SK-N-SH (cell line): Measurements from ENCODE around the gene DHX57. TPM values are rescaled to one million over a fixed set of nuclear protein-coding genes. Genes with fewer than 3 reads are reported as not detected.

ENCODE experiments used
- CTCF ChIA-PET: fragments of 300-600, 350-600 bp; formaldehyde crosslinking; extraction: SDS; loops from one replicate; lab custom pipeline; 2021; lab: Yijun Ruan, JAX
- POLR2A ChIA-PET: fragments of 350-600 bp; sonication (Branson Sonifier 250); formaldehyde crosslinking; extraction: SDS; loops from one replicate; lab custom pipeline; 2020; ENCODE audit warnings: antibody characterized with exemption, inconsistent platforms; lab: Yijun Ruan, JAX
- DNase-seq: peaks from one replicate; pipeline ENCODE4 v3.0.0; 2012
- H2AFZ ChIP-seq: fragments of 200-600 bp; sonication (generic); 2 replicates; pipeline ENCODE4 v1.8.1; 2016; ENCODE audit warnings: antibody characterized with exemption, mild to moderate bottlenecking, low read depth
- H3F3A ChIP-seq: fragments of 200-600 bp; sonication (generic); replicated peaks from 2 replicates; pipeline ENCODE3; 2016; ENCODE audit warnings: antibody characterized with exemption, mild to moderate bottlenecking; ENCODE audit not compliant: insufficient read depth
- H3K27ac ChIP-seq, 2 experiments: fragments of 200-500 bp in 1 of 2; fragments of 200-600 bp in 1 of 2; sonication (Bioruptor generic) in 1 of 2; sonication (generic), shearing (Covaris generic) in 1 of 2; 2 replicates each; pipeline versions ENCODE4 v1.5.1 to v1.6.1; 2014 to 2016; ENCODE audit warnings: low read depth in 2 of 2, inconsistent platforms in 1 of 2, low read length in 1 of 2, mild to moderate bottlenecking in 1 of 2, mixed read lengths in 1 of 2
- H3K27me3 ChIP-seq: fragments of 200-600 bp; sonication (generic), shearing (Covaris generic); 2 replicates; pipeline ENCODE4 v1.6.1; 2016; ENCODE audit warnings: mixed run types; ENCODE audit not compliant: insufficient read depth
- H3K36me3 ChIP-seq, 2 experiments: fragments of 200-500 bp in 1 of 2; fragments of 200-600 bp in 1 of 2; sonication (Bioruptor generic) in 1 of 2; sonication (generic) in 1 of 2; replicated peaks in 1 of 2; 2 replicates each; pipeline versions ENCODE3 to v1.5.1; 2014 to 2016; ENCODE audit warnings: low read length in 1 of 2, mild to moderate bottlenecking in 1 of 2; ENCODE audit not compliant: insufficient read depth in 2 of 2, control insufficient read depth in 1 of 2
- H3K4me1 ChIP-seq, 2 experiments: fragments of 200-500 bp in 1 of 2; fragments of 200-600 bp in 1 of 2; sonication (Bioruptor generic) in 1 of 2; sonication (generic), shearing (Covaris generic) in 1 of 2; 2 replicates each; pipeline versions ENCODE4 v1.5.1 to v1.6.1; 2014 to 2016; ENCODE audit warnings: low read depth in 1 of 2, low read length in 1 of 2, mixed run types in 1 of 2; ENCODE audit not compliant: insufficient read depth in 2 of 2, control insufficient read depth in 1 of 2
- H3K4me2 ChIP-seq: fragments of 200-600 bp; sonication (generic), shearing (Covaris generic); 2 replicates; pipeline ENCODE4 v1.6.1; 2017; ENCODE audit warnings: mixed run types
- H3K4me3 ChIP-seq, 2 experiments: fragments of 200-500 bp in 1 of 2; fragments of 200-600 bp in 1 of 2; sonication (Bioruptor generic) in 1 of 2; sonication (generic), shearing (Covaris generic) in 1 of 2; 2 replicates each; pipeline versions ENCODE4 v1.5.1 to v1.8.1; 2014 to 2016; ENCODE audit warnings: low read depth in 2 of 2, inconsistent platforms in 1 of 2, low read length in 1 of 2, mild to moderate bottlenecking in 1 of 2, mixed read lengths in 1 of 2, moderate library complexity in 1 of 2
- H3K79me2 ChIP-seq: fragments of 200-600 bp; sonication (generic); 2 replicates; pipeline ENCODE4 v1.8.1; 2017; ENCODE audit warnings: mild to moderate bottlenecking; ENCODE audit not compliant: insufficient read depth
- H3K9ac ChIP-seq: fragments of 200-600 bp; sonication (generic); 2 replicates; pipeline ENCODE4 v1.6.1; 2017; ENCODE audit warnings: mixed run types
- H3K9me2 ChIP-seq: fragments of 200-600 bp; sonication (generic); 2 replicates; pipeline ENCODE4 v1.6.1; 2017; ENCODE audit warnings: mixed run types
- H3K9me3 ChIP-seq: fragments of 200-600 bp; sonication (generic); 2 replicates; pipeline ENCODE4 v1.6.1; 2017; ENCODE audit warnings: mixed run types, mild to moderate bottlenecking, moderate library complexity
- H4K20me1 ChIP-seq: fragments of 200-600 bp; sonication (generic); 2 replicates; pipeline ENCODE4 v1.6.1; 2017; ENCODE audit warnings: mild to moderate bottlenecking, mixed run types; ENCODE audit not compliant: insufficient read depth
- EP300 ChIP-seq, 2 experiments: IDR thresholded peaks; 2 replicates each; pipeline versions ENCODE4 v1.4.0 to v1.6.1; 2012; ENCODE audit warnings: borderline replicate concordance in 1 of 2, low read depth in 1 of 2, low read length in 1 of 2
- EZH2phosphoT487 ChIP-seq: fragments of 200-600 bp; sonication (generic); IDR thresholded peaks from 2 replicates; pipeline ENCODE4 v1.6.1; 2017; ENCODE audit warnings: low read depth, mixed run types, mild to moderate bottlenecking, antibody characterized with exemption, moderate library complexity, borderline replicate concordance
- FOSL2 ChIP-seq: IDR thresholded peaks from 2 replicates; pipeline ENCODE4 v1.4.0; 2012; ENCODE audit warnings: low read depth, mild to moderate bottlenecking, moderate library complexity, borderline replicate concordance
- FOXM1 ChIP-seq: IDR thresholded peaks from 2 replicates; pipeline ENCODE4 v1.4.0; 2012; ENCODE audit warnings: low read depth, mild to moderate bottlenecking
- GABPA ChIP-seq: IDR thresholded peaks from 2 replicates; pipeline ENCODE4 v1.4.0; 2012; ENCODE audit warnings: low read depth, mild to moderate bottlenecking
- GATA2 ChIP-seq: sonication (generic); formaldehyde crosslinking; IDR thresholded peaks from 2 replicates; pipeline ENCODE4 v1.5.0; 2020; ENCODE audit warnings: mild to moderate bottlenecking, missing genetic modification reagents
- MXI1 ChIP-seq: IDR thresholded peaks from 2 replicates; pipeline ENCODE4 v1.6.1; 2012; ENCODE audit warnings: mild to moderate bottlenecking, low read depth, low read length, improper control_type of control experiment
- NRF1 ChIP-seq: IDR thresholded peaks from 2 replicates; pipeline ENCODE4 v1.6.1; 2012; ENCODE audit warnings: low read depth, mild to moderate bottlenecking, low read length
- POLR2AphosphoS5 ChIP-seq: IDR thresholded peaks from 2 replicates; pipeline ENCODE4 v1.6.1; 2012; ENCODE audit warnings: low read depth, low read length
- RAD21 ChIP-seq: IDR thresholded peaks from 2 replicates; pipeline ENCODE4 v1.6.1; 2012; ENCODE audit warnings: mild to moderate bottlenecking, low read length
- RCOR1 ChIP-seq: fragments of 150-350 bp; IDR thresholded peaks from 2 replicates; pipeline ENCODE4 v1.6.1; 2017; ENCODE audit warnings: antibody characterized with exemption, low read length
- RXRA ChIP-seq: IDR thresholded peaks from 2 replicates; pipeline ENCODE4 v1.4.0; 2012; ENCODE audit warnings: low read depth, mild to moderate bottlenecking, borderline replicate concordance
- TAF1 ChIP-seq: IDR thresholded peaks from 2 replicates; pipeline ENCODE4 v1.6.1; 2012; ENCODE audit warnings: low read depth, mild to moderate bottlenecking, low read length, moderate library complexity, borderline replicate concordance
- TCF12 ChIP-seq: IDR thresholded peaks from 2 replicates; pipeline ENCODE4 v1.4.0; 2012
- TEAD4 ChIP-seq: IDR thresholded peaks from 2 replicates; pipeline ENCODE4 v1.4.0; 2012; ENCODE audit warnings: mild to moderate bottlenecking, borderline replicate concordance; ENCODE audit not compliant: insufficient read depth
- WGBS: methylation state at CpG from one replicate; pipeline ENCODE4 v1.1.6; 2017; ENCODE audit warnings: low lambda C conversion rate; 5-methylcytosine and 5-hydroxymethylcytosine counted together
- polyA plus RNA-seq, 3 experiments: library from polyadenylated mRNA; depleted of rRNA; stranded (reverse); fragments of >200 nt; gene quantifications; 2 replicates each; pipeline ENCODE4 v1.2.3, GENCODE V29; 2012
- TF ChIP-seq, protein P1 (sequence below): fragments of 200-600 bp; sonication (generic); IDR thresholded peaks from 2 replicates; pipeline ENCODE4 v1.6.1; 2017; ENCODE audit warnings: antibody characterized with exemption, mild to moderate bottlenecking, moderate library complexity
- TF ChIP-seq, protein P2 (sequence below): IDR thresholded peaks from 2 replicates; pipeline ENCODE4 v1.6.1; 2012; ENCODE audit warnings: mild to moderate bottlenecking, low read depth, low read length, moderate library complexity
- TF ChIP-seq, protein P3 (sequence below): IDR thresholded peaks from 2 replicates; pipeline ENCODE4; 2012

DHX57 gene, protein sequence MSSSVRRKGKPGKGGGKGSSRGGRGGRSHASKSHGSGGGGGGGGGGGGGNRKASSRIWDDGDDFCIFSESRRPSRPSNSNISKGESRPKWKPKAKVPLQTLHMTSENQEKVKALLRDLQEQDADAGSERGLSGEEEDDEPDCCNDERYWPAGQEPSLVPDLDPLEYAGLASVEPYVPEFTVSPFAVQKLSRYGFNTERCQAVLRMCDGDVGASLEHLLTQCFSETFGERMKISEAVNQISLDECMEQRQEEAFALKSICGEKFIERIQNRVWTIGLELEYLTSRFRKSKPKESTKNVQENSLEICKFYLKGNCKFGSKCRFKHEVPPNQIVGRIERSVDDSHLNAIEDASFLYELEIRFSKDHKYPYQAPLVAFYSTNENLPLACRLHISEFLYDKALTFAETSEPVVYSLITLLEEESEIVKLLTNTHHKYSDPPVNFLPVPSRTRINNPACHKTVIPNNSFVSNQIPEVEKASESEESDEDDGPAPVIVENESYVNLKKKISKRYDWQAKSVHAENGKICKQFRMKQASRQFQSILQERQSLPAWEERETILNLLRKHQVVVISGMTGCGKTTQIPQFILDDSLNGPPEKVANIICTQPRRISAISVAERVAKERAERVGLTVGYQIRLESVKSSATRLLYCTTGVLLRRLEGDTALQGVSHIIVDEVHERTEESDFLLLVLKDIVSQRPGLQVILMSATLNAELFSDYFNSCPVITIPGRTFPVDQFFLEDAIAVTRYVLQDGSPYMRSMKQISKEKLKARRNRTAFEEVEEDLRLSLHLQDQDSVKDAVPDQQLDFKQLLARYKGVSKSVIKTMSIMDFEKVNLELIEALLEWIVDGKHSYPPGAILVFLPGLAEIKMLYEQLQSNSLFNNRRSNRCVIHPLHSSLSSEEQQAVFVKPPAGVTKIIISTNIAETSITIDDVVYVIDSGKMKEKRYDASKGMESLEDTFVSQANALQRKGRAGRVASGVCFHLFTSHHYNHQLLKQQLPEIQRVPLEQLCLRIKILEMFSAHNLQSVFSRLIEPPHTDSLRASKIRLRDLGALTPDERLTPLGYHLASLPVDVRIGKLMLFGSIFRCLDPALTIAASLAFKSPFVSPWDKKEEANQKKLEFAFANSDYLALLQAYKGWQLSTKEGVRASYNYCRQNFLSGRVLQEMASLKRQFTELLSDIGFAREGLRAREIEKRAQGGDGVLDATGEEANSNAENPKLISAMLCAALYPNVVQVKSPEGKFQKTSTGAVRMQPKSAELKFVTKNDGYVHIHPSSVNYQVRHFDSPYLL (N-terminal part only)
- 12.3 and 13.8 TPM in 2 replicates for polyA plus RNA-seq (2012; rRNA removed)
- 12.7 and 13.1 TPM in 2 replicates for polyA plus RNA-seq (2012; cell fraction: cytosol; rRNA removed)
- polyA plus RNA-seq (2012; cell fraction: nucleus; rRNA removed): 21.8 and 29.5 TPM in 2 replicates

DNA sequence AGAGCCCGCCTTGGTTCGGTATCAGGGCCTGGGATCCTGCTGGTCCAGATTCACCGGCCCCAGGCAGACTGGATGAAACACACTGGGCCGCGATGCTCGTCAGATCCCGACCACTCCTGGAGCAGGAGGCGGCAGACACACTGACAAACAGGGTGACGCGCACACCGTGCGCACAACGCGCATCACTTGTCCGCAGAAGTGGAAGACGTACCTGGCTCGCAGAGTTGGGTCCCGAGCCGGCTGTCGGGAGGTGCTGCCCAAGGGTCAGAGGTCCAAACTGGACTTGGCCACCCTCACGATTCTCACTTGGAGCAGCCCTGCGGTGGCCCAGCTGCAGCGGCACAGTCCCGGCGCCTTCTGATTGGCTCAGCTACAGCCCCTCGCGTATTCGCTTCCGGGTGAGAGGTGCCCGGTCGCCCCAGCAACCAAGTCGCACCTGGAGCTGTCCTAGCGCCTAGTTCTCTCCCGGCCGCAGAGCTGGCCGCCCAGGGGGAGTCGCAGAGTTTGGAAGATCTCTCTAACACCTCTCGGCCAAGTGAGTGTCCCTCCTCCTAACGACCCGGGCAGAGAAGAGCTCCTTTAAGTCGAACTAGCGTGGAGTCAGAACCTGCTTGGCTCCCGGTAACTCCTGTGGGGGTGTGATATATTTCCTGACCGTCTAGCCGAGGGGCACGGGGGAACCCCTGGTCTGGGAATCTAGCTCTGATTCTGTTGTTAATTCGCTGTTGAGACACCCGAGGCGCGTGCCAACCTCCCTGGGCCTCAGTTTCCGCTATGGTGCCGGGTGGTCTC lies at the start of gene DHX57, which contains the start of gene MORN2:
Gene DHX57 (minus strand): TSS at position 359 of the 792 bp plus-strand sequence. CDS start 7,529 bp downstream, outside the sequence.
Gene MORN2 (plus strand): TSS at position 401 of the 792 bp plus-strand sequence.
- Histone ChIP-seq H3K9me2 (no peaks in the 10 kb centered on the region), H3K27me3 (no peaks in the 10 kb centered on the region), H3K9ac (peak within 1 kb of the TSS; percentile 76), H3K9me3 (peaks cover 8% of the 10 kb centered on the region; the same call in 1 of the 2 replicates), H3K4me1 (peaks cover 0 to 7% of the 10 kb centered on the region in 2 experiments; a peak in 2 of 4 replicates), H3K4me2 (peak within 1 kb of the TSS; percentile 87), H3K4me3 (peak within 1 kb of the TSS; percentile 78 to 95), H3K27ac (peak within 1 kb of the TSS; percentile 62 to 81), H3K36me3 (peaks cover 6% of the 10 kb centered on the region in 2 experiments), H3K79me2 (peaks cover 52% of the 10 kb centered on the region), H4K20me1 (no peaks in the 10 kb centered on the region), H3F3A (no peaks in the 10 kb centered on the region), H2AFZ (peak within 1 kb of the TSS; percentile 93)
- DNase-seq: peak; percentile 96
- CTCF ChIA-PET: interaction anchor here (1.1 to 1.3 kb wide), 2 partner anchors 57 to 72 kb away, joined by 3 to 5 read pairs; no protein-coding TSS in a partner anchor
- POLR2A ChIA-PET: interaction anchor here (1.8 kb wide), 1 partner anchor 124 kb away, joined by 14 read pairs; the partner anchor contains the start of gene SRSF7
- WGBS: 1% methylated on average over 32 of the region's 52 CpGs
- TF ChIP-seq NRF1: 0 out of 2 replicates have a peak, but pooled peaks have one; percentile 21
- TF ChIP-seq, protein P1, sequence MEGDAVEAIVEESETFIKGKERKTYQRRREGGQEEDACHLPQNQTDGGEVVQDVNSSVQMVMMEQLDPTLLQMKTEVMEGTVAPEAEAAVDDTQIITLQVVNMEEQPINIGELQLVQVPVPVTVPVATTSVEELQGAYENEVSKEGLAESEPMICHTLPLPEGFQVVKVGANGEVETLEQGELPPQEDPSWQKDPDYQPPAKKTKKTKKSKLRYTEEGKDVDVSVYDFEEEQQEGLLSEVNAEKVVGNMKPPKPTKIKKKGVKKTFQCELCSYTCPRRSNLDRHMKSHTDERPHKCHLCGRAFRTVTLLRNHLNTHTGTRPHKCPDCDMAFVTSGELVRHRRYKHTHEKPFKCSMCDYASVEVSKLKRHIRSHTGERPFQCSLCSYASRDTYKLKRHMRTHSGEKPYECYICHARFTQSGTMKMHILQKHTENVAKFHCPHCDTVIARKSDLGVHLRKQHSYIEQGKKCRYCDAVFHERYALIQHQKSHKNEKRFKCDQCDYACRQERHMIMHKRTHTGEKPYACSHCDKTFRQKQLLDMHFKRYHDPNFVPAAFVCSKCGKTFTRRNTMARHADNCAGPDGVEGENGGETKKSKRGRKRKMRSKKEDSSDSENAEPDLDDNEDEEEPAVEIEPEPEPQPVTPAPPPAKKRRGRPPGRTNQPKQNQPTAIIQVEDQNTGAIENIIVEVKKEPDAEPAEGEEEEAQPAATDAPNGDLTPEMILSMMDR: no peak
- no peak for TF ChIP-seq FOXM1
- no peak; the same call in 1 of the 2 replicates for TF ChIP-seq TCF12
- no peak for TF ChIP-seq TEAD4
- peak; percentile 83 for TF ChIP-seq POLR2AphosphoS5
- TF ChIP-seq EZH2phosphoT487: no peak
- TF ChIP-seq FOSL2: no peak
- no peak for TF ChIP-seq RXRA
- no peak for TF ChIP-seq EP300 (IDR thresholded peaks at IDR 0.05; ENCODE audit: borderline replicate concordance in 1 of 2, low read depth in 1 of 2, low read length in 1 of 2)
- TF ChIP-seq TAF1: peak; percentile 42
- TF ChIP-seq, protein P2, sequence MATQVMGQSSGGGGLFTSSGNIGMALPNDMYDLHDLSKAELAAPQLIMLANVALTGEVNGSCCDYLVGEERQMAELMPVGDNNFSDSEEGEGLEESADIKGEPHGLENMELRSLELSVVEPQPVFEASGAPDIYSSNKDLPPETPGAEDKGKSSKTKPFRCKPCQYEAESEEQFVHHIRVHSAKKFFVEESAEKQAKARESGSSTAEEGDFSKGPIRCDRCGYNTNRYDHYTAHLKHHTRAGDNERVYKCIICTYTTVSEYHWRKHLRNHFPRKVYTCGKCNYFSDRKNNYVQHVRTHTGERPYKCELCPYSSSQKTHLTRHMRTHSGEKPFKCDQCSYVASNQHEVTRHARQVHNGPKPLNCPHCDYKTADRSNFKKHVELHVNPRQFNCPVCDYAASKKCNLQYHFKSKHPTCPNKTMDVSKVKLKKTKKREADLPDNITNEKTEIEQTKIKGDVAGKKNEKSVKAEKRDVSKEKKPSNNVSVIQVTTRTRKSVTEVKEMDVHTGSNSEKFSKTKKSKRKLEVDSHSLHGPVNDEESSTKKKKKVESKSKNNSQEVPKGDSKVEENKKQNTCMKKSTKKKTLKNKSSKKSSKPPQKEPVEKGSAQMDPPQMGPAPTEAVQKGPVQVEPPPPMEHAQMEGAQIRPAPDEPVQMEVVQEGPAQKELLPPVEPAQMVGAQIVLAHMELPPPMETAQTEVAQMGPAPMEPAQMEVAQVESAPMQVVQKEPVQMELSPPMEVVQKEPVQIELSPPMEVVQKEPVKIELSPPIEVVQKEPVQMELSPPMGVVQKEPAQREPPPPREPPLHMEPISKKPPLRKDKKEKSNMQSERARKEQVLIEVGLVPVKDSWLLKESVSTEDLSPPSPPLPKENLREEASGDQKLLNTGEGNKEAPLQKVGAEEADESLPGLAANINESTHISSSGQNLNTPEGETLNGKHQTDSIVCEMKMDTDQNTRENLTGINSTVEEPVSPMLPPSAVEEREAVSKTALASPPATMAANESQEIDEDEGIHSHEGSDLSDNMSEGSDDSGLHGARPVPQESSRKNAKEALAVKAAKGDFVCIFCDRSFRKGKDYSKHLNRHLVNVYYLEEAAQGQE: peak; percentile 80; the same call in 1 of the 2 replicates
- TF ChIP-seq RCOR1: no peak; the same call in 1 of the 2 replicates
- TF ChIP-seq GABPA: peak; percentile 89
- TF ChIP-seq, protein P3, sequence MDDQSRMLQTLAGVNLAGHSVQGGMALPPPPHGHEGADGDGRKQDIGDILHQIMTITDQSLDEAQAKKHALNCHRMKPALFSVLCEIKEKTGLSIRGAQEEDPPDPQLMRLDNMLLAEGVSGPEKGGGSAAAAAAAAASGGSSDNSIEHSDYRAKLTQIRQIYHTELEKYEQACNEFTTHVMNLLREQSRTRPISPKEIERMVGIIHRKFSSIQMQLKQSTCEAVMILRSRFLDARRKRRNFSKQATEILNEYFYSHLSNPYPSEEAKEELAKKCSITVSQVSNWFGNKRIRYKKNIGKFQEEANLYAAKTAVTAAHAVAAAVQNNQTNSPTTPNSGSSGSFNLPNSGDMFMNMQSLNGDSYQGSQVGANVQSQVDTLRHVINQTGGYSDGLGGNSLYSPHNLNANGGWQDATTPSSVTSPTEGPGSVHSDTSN: no peak
- no peak for TF ChIP-seq RAD21
- TF ChIP-seq GATA2 (CRISPR knock-in tag): no peak
- TF ChIP-seq MXI1: peak; percentile 82; the same call in 1 of the 2 replicates
